Posterior vena cava (tissue), 2 donors: Measurements from ENCODE around the gene TAS1R2. TPM values are rescaled to one million over a fixed set of nuclear protein-coding genes. Genes with fewer than 3 reads are reported as not detected.

Source experiments
- microRNA-seq, 2 donors: library from miRNA; unstranded; fragments of <30 nt; microRNA quantifications; one replicate each; pipeline ENCODE4 v1.2.0, GENCODE V29; 2020 to 2021; ENCODE audit warnings: borderline microRNAs expressed in 2 of 2
- total RNA-seq, 2 donors: library from RNA; stranded (reverse); fragmentation: NEBNext Ultra II Directional; extraction: Animal tissue kit (Norgen Biotek cat#: 25700); gene quantifications; one replicate each; pipeline ENCODE4 v1.2.1, GENCODE V29; 2021
- donor health status: DM: yes; HTN: yes; CAD: no.
- donor health status: DM: yes; HTN: yes; CAD: no.

The TAS1R2 gene
- total RNA-seq, 2 donors from 2014 or later: not detected

Small RNA genes within 50 kb of the gene (microRNA-seq; reads per million reads assigned to microRNA genes)
- gene MIR1290 (0 reads per million in 2 donors), gene MIR4695 (0 reads per million in 2 donors)

Other genes with a start within 250 kb of the TAS1R2 start
- not detected for gene PAX7, start 228.8 kb downstream of the TAS1R2 start, total RNA-seq
- gene ALDH4A1, start 42.9 kb upstream of the TAS1R2 start, total RNA-seq: 10 to 100 TPM in 1 of 2 donors, 1 to 10 TPM in 1; 8.5 to 17.0 TPM
- 10 to 100 TPM; 12.1 to 12.2 TPM for gene IFFO2, start 97.0 kb upstream of the TAS1R2 start, total RNA-seq